Renal cortical epithelial cell (primary cell): ENCODE measurements around the gene GNG10. TPM values are rescaled to one million over a fixed set of nuclear protein-coding genes. Genes with fewer than 3 reads are reported as not detected.

Experiments used
- total RNA-seq: library from RNA; depleted of rRNA; stranded (reverse); fragments of >200 nt; gene quantifications from 2 replicates; pipeline ENCODE4 v1.2.3, GENCODE V29; 2014

GNG10 gene
- total RNA-seq, 1 donor from 2014 or later: 114 TPM

Other genes starting within 250 kb of the GNG10 start
- 116 and 131 TPM in 2 replicates for gene ECPAS, start 177.2 kb upstream of the GNG10 start, total RNA-seq
- 5.7 and 6.7 TPM in 2 replicates for gene ZNF483, start 136.4 kb upstream of the GNG10 start, total RNA-seq
- 106 and 167 TPM in 2 replicates for gene PTGR1, start 62.0 kb upstream of the GNG10 start, total RNA-seq
- 12.2 and 20.2 TPM in 2 replicates for gene DNAJC25, start 30.3 kb upstream of the GNG10 start, total RNA-seq
- 0.30 TPM in 1 of 2 replicates, not detected in the other for gene SHOC1, start 133.3 kb downstream of the GNG10 start, total RNA-seq
- gene UGCG, start 235.2 kb downstream of the GNG10 start, total RNA-seq: 503 and 699 TPM in 2 replicates